HepG2 (cell line): ENCODE results near the gene SP6. TPM values are rescaled to one million over a fixed set of nuclear protein-coding genes. Genes with fewer than 3 reads are reported as not detected.

Source experiments
- CHCHD3 ChIP-seq: sonication (generic); formaldehyde crosslinking; IDR thresholded peaks from 2 replicates; pipeline ENCODE4 v1.8.0; 2022; ENCODE audit warnings: mild to moderate bottlenecking, missing genetic modification reagents, moderate library complexity
- CHD4 ChIP-seq: fragments of 200-600 bp; sonication (generic); IDR thresholded peaks from 2 replicates; pipeline ENCODE4 v1.7.0; 2017; ENCODE audit warnings: mild to moderate bottlenecking, low read length, borderline replicate concordance
- EHMT2 ChIP-seq: fragments of 200-600 bp; sonication (generic); IDR thresholded peaks from 2 replicates; pipeline ENCODE4 v1.7.0; 2017; ENCODE audit warnings: antibody characterized with exemption, low read depth, low read length, borderline replicate concordance
- FOXJ3 ChIP-seq: sonication (generic); formaldehyde crosslinking; IDR thresholded peaks from 2 replicates; pipeline ENCODE4 v1.4.0; 2020; ENCODE audit warnings: missing genetic modification reagents, mild to moderate bottlenecking, borderline replicate concordance
- HDAC1 ChIP-seq: sonication (generic); formaldehyde crosslinking; IDR thresholded peaks from 2 replicates; pipeline ENCODE4 v1.5.1; 2020; ENCODE audit warnings: mild to moderate bottlenecking, missing genetic modification reagents
- KDM1A ChIP-seq: IDR thresholded peaks from 2 replicates; pipeline ENCODE4 v1.6.1; 2016; ENCODE audit warnings: missing compliant biosample characterization
- KLF6 ChIP-seq: IDR thresholded peaks from 2 replicates; pipeline ENCODE4 v1.8.0; 2016; ENCODE audit warnings: missing biosample characterization, missing genetic modification reagents
- MAZ ChIP-seq, 2 experiments: sonication (generic) in 1 of 2; formaldehyde crosslinking in 1 of 2; IDR thresholded peaks; 2 replicates each; pipeline versions ENCODE4 v1.5.0 to v1.6.1; 2012 to 2020; ENCODE audit warnings: low read depth in 2 of 2, mild to moderate bottlenecking in 2 of 2, borderline replicate concordance in 1 of 2, improper control_type of control experiment in 1 of 2, low read length in 1 of 2, missing genetic modification reagents in 1 of 2, moderate library complexity in 1 of 2
- NFATC3 ChIP-seq: sonication (generic); formaldehyde crosslinking; IDR thresholded peaks from 2 replicates; pipeline ENCODE4 v1.5.1; 2020; ENCODE audit warnings: mild to moderate bottlenecking, missing genetic modification reagents
- NFIC ChIP-seq: IDR thresholded peaks from 2 replicates; pipeline ENCODE4 v1.6.1; 2012; ENCODE audit warnings: mild to moderate bottlenecking, low read length, inconsistent platforms
- NFYB ChIP-seq: sonication (generic); formaldehyde crosslinking; IDR thresholded peaks from 2 replicates; pipeline ENCODE4 v1.4.0; 2020; ENCODE audit warnings: missing genetic modification reagents
- NONO ChIP-seq, 2 experiments: fragments of 450-650 bp in 1 of 2; sonication (generic) in 1 of 2; formaldehyde crosslinking in 1 of 2; IDR thresholded peaks in 1 of 2; conservative IDR thresholded peaks in 1 of 2; 2 replicates each; pipeline versions ENCODE4 v1.6.1 to v1.8.0; 2017 to 2022; ENCODE audit warnings: mild to moderate bottlenecking in 1 of 2, missing genetic modification reagents in 1 of 2, moderate library complexity in 1 of 2
- POLR2AphosphoS5 ChIP-seq: IDR thresholded peaks from 2 replicates; pipeline ENCODE4 v1.6.1; 2012; ENCODE audit warnings: low read depth, low read length
- RELA ChIP-seq: sonication (generic); formaldehyde crosslinking; IDR thresholded peaks from 2 replicates; pipeline ENCODE4 v1.4.0; 2020; ENCODE audit warnings: missing genetic modification reagents
- SCMH1 ChIP-seq: sonication (generic); formaldehyde crosslinking; IDR thresholded peaks from 2 replicates; pipeline ENCODE4 v1.9.0; 2021; ENCODE audit warnings: missing genetic modification reagents, mild to moderate bottlenecking, borderline replicate concordance
- SKI ChIP-seq: fragments of 450-650 bp; IDR thresholded peaks from one replicate; pipeline ENCODE4 v1.6.1; 2018; ENCODE audit warnings: mild to moderate bottlenecking; ENCODE audit not compliant: partially characterized antibody
- SOX6 ChIP-seq, 2 experiments: fragments of 450-650 bp in 1 of 2; sonication (generic) in 1 of 2; formaldehyde crosslinking in 1 of 2; IDR thresholded peaks; 2 replicates each; pipeline versions ENCODE4 v1.4.0 to v1.6.1; 2017 to 2020; ENCODE audit warnings: antibody characterized with exemption in 1 of 2, mild to moderate bottlenecking in 1 of 2, missing genetic modification reagents in 1 of 2
- SPEN ChIP-seq: sonication (generic); formaldehyde crosslinking; IDR thresholded peaks from 2 replicates; pipeline ENCODE4 v1.5.1; 2020; ENCODE audit warnings: low read depth, mild to moderate bottlenecking, missing genetic modification reagents
- SRSF1 ChIP-seq: fragments of 200-400 bp; formaldehyde crosslinking; optimal IDR thresholded peaks from 2 replicates; pipeline ENCODE3; 2017; ENCODE audit warnings: mild to moderate bottlenecking, low read depth, low read length, moderate library complexity
- XRCC5 ChIP-seq: fragments of 200-400 bp; formaldehyde crosslinking; optimal IDR thresholded peaks from 2 replicates; pipeline ENCODE3; 2017; ENCODE audit warnings: mild to moderate bottlenecking, low read length
- ZMYM3 ChIP-seq: sonication (generic); formaldehyde crosslinking; IDR thresholded peaks from 2 replicates; pipeline ENCODE4 v1.5.1; 2020; ENCODE audit warnings: mild to moderate bottlenecking, missing genetic modification reagents
- ZNF24 ChIP-seq: fragments of 450-650 bp; IDR thresholded peaks from 2 replicates; pipeline ENCODE4 v1.6.1; 2017; ENCODE audit warnings: antibody characterized with exemption, mild to moderate bottlenecking
- ZNF317 ChIP-seq: sonication (generic); formaldehyde crosslinking; IDR thresholded peaks from 2 replicates; pipeline ENCODE4 v1.5.0; 2020; ENCODE audit warnings: mild to moderate bottlenecking, missing genetic modification reagents
- ZNF709 ChIP-seq: sonication (generic); formaldehyde crosslinking; IDR thresholded peaks from 2 replicates; pipeline ENCODE4 v1.5.0; 2020; ENCODE audit warnings: mild to moderate bottlenecking, missing genetic modification reagents
- ZNF720 ChIP-seq: sonication (generic); formaldehyde crosslinking; IDR thresholded peaks from 2 replicates; pipeline ENCODE4 v1.4.0; 2020; ENCODE audit warnings: missing genetic modification reagents
- ZNF839 ChIP-seq: sonication (generic); formaldehyde crosslinking; IDR thresholded peaks from 2 replicates; pipeline ENCODE4 v1.4.0; 2020; ENCODE audit warnings: missing genetic modification reagents, mild to moderate bottlenecking, borderline replicate concordance
- ZSCAN9 ChIP-seq: IDR thresholded peaks from 2 replicates; pipeline ENCODE4 v1.6.1; 2016; ENCODE audit warnings: borderline replicate concordance
- polyA plus RNA-seq, 8 experiments: library from polyadenylated mRNA; depleted of rRNA in 3 of 8; stranded (reverse) in 7 of 8; unstranded in 1 of 8; fragments of >200 nt; fragmentation: Illumina TruSeq in 4 of 8; extraction: Trizol in 4 of 8; gene quantifications; 2 replicates each; pipeline versions ENCODE4 v1.2.1 to v1.2.3, GENCODE V29; 2011 to 2016; ENCODE audit warnings: low read depth in 4 of 8, missing spikeins in 1 of 8, mixed read lengths in 1 of 8; ENCODE audit not compliant: insufficient read depth in 1 of 8
- total RNA-seq, 5 experiments: library from RNA; depleted of rRNA; stranded (reverse); fragments of >200 nt; fragmentation: Illumina TruSeq; extraction: Trizol; gene quantifications; 2 replicates each; pipeline ENCODE4 v1.2.3, GENCODE V29; 2016; ENCODE audit warnings: low read depth in 1 of 5
- TF ChIP-seq, protein P1 (sequence below): sonication (generic); formaldehyde crosslinking; IDR thresholded peaks from 2 replicates; pipeline ENCODE4 v1.8.0; 2022; ENCODE audit warnings: low read depth, missing genetic modification reagents
- TF ChIP-seq, protein P2 (sequence below): sonication (generic); formaldehyde crosslinking; conservative IDR thresholded peaks from 2 replicates; pipeline ENCODE4 v1.8.0; 2022; ENCODE audit warnings: missing genetic modification reagents

The SP6 gene
- total and polyA plus RNA-seq, 2 of the 13 experiments (the other 11 are each of a cell fraction or from before 2014, with no cell fraction given), result 0.07 TPM

DNA sequence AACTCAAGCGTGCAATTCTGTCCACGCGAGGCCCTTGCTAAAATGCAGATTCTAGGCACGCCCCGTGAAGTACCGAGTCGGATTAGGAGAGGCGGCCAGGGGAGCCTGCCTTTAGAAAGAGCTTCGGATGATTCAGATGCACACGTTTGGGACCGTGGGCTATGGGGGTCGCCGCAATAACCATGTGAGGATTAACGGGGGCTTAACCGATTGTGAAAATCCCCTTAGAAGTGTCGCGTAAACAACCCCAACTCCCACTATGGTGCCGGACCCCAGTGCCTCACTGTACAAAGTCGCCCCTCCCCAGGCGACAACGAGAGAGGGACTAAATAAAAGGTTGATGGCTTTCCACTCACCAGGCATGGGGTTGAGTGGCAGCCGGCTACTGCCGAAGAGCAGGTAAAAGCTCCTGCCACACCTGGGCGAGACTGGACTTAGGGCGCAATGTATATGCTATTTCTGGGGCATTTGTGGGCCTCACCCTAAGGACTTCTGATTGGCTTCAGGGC is 44.4 kb upstream of the SP6 start (continued):
- no peak for TF ChIP-seq NFYB (CRISPR knock-in tag)
- 0 out of 2 replicates have a peak, but pooled peaks have one; percentile 73 for TF ChIP-seq ZNF839
- peak; percentile 84 for TF ChIP-seq HDAC1 (CRISPR knock-in tag)
- no peak; the same call in 1 of the 2 replicates for TF ChIP-seq ZMYM3 (CRISPR knock-in tag)
- no peak; the same call in none of the 2 replicates for TF ChIP-seq KLF6
- no peak for TF ChIP-seq SOX6 (IDR thresholded peaks at IDR 0.05)
- TF ChIP-seq SOX6 (CRISPR knock-in tag; IDR thresholded peaks at IDR 0.05), result no peak
- no peak; the same call in 1 of the 2 replicates for TF ChIP-seq SPEN (CRISPR knock-in tag)
- peak; percentile 73; the same call in 1 of the 2 replicates for TF ChIP-seq ZSCAN9 (CRISPR knock-in tag)
- peak; percentile 98 for TF ChIP-seq POLR2AphosphoS5
- TF ChIP-seq CHD4, result no peak
- peak; percentile 10 for TF ChIP-seq XRCC5
- no peak for TF ChIP-seq SRSF1
- TF ChIP-seq, protein P1, sequence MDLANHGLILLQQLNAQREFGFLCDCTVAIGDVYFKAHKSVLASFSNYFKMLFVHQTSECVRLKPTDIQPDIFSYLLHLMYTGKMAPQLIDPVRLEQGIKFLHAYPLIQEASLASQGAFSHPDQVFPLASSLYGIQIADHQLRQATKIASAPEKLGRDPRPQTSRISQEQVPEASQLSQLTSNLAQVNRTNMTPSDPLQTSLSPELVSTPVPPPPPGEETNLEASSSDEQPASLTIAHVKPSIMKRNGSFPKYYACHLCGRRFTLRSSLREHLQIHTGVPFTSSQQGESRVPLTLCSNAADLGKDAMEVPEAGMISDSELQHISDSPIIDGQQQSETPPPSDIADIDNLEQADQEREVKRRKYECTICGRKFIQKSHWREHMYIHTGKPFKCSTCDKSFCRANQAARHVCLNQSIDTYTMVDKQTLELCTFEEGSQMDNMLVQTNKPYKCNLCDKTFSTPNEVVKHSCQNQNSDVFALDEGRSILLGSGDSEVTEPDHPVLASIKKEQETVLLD (CRISPR knock-in tag), result no peak
- TF ChIP-seq, protein P2, sequence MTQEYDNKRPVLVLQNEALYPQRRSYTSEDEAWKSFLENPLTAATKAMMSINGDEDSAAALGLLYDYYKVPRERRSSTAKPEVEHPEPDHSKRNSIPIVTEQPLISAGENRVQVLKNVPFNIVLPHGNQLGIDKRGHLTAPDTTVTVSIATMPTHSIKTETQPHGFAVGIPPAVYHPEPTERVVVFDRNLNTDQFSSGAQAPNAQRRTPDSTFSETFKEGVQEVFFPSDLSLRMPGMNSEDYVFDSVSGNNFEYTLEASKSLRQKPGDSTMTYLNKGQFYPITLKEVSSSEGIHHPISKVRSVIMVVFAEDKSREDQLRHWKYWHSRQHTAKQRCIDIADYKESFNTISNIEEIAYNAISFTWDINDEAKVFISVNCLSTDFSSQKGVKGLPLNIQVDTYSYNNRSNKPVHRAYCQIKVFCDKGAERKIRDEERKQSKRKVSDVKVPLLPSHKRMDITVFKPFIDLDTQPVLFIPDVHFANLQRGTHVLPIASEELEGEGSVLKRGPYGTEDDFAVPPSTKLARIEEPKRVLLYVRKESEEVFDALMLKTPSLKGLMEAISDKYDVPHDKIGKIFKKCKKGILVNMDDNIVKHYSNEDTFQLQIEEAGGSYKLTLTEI (CRISPR knock-in tag), result no peak
- TF ChIP-seq NONO (IDR thresholded peaks at IDR 0.05), result no peak
- peak; percentile 3; the same call in 1 of the 2 replicates for TF ChIP-seq NONO (CRISPR knock-in tag; conservative IDR thresholded peaks at IDR 0.05)
- TF ChIP-seq KDM1A (CRISPR knock-in tag), result 0 out of 2 replicates have a peak, but pooled peaks have one; percentile 10
- 0 out of 2 replicates have a peak, but pooled peaks have one; percentile 8 for TF ChIP-seq ZNF24
- peak; percentile 88; the same call in 1 of the 2 replicates for TF ChIP-seq NFATC3
- no peak for TF ChIP-seq FOXJ3 (CRISPR knock-in tag)
- TF ChIP-seq RELA, result 0 out of 2 replicates have a peak, but pooled peaks have one; percentile 59
- TF ChIP-seq ZNF317, result no peak
- TF ChIP-seq ZNF709 (CRISPR knock-in tag), result peak; percentile 6; the same call in 1 of the 2 replicates
- no peak for TF ChIP-seq EHMT2
- TF ChIP-seq SKI, result no peak
- TF ChIP-seq ZNF720, result no peak
- TF ChIP-seq CHCHD3 (CRISPR knock-in tag), result no peak
- TF ChIP-seq MAZ (IDR thresholded peaks at IDR 0.05; ENCODE audit: borderline replicate concordance, low read depth, low read length), result no peak
- no peak; the same call in 1 of the 2 replicates for TF ChIP-seq MAZ (CRISPR knock-in tag; IDR thresholded peaks at IDR 0.05; ENCODE audit: low read depth)
- no peak for TF ChIP-seq SCMH1 (CRISPR knock-in tag)
- no peak for TF ChIP-seq NFIC
